HepG2 (cell line): ENCODE measurements around the gene TOM1L1. TPM values are rescaled to one million over a fixed set of nuclear protein-coding genes. Genes with fewer than 3 reads are reported as not detected.

Experiments
- ARID2 ChIP-seq: sonication (generic); formaldehyde crosslinking; IDR thresholded peaks from 2 replicates; pipeline ENCODE4 v1.8.1; 2022; ENCODE audit warnings: mild to moderate bottlenecking, missing genetic modification reagents, borderline replicate concordance
- BCL6 ChIP-seq: IDR thresholded peaks from 2 replicates; pipeline ENCODE4 v1.6.1; 2016; ENCODE audit warnings: missing genetic modification reagents, missing compliant biosample characterization
- ERF ChIP-seq: IDR thresholded peaks from 2 replicates; pipeline ENCODE4 v1.6.1; 2018; ENCODE audit warnings: missing biosample characterization, missing genetic modification reagents
- FOSL2 ChIP-seq: sonication (generic); formaldehyde crosslinking; IDR thresholded peaks from 2 replicates; pipeline ENCODE4 v1.4.0; 2020; ENCODE audit warnings: missing genetic modification reagents
- FOXC1 ChIP-seq: sonication (generic); formaldehyde crosslinking; IDR thresholded peaks from 2 replicates; pipeline ENCODE4 v1.8.0; 2022; ENCODE audit warnings: mild to moderate bottlenecking, missing genetic modification reagents, borderline replicate concordance
- FOXO1 ChIP-seq: sonication (generic); formaldehyde crosslinking; IDR thresholded peaks from 2 replicates; pipeline ENCODE4 v1.4.0; 2020; ENCODE audit warnings: missing genetic modification reagents
- MXI1 ChIP-seq: IDR thresholded peaks from 3 replicates; pipeline ENCODE4 v1.6.1; 2012; ENCODE audit warnings: low read depth, low read length, inconsistent platforms, borderline replicate concordance
- NFRKB ChIP-seq: fragments of 450-650 bp; IDR thresholded peaks from 2 replicates; pipeline ENCODE4 v1.6.1; 2017
- SAP130 ChIP-seq: IDR thresholded peaks from 2 replicates; pipeline ENCODE4 v1.6.1; 2016; ENCODE audit warnings: low read depth
- SOX5 ChIP-seq: IDR thresholded peaks from 2 replicates; pipeline ENCODE4 v1.6.1; 2016; ENCODE audit warnings: borderline replicate concordance
- ZMYM3 ChIP-seq: sonication (generic); formaldehyde crosslinking; IDR thresholded peaks from 2 replicates; pipeline ENCODE4 v1.5.1; 2020; ENCODE audit warnings: mild to moderate bottlenecking, missing genetic modification reagents
- ZMYM4 ChIP-seq: sonication (generic); formaldehyde crosslinking; IDR thresholded peaks from 2 replicates; pipeline ENCODE4 v1.8.1; 2023; ENCODE audit warnings: mild to moderate bottlenecking, missing genetic modification reagents
- ZNF234 ChIP-seq: sonication (generic); formaldehyde crosslinking; conservative IDR thresholded peaks from 2 replicates; pipeline ENCODE4 v1.5.1; 2020; ENCODE audit warnings: mild to moderate bottlenecking, missing genetic modification reagents
- ZNF343 ChIP-seq: sonication (generic); formaldehyde crosslinking; IDR thresholded peaks from 2 replicates; pipeline ENCODE4 v1.4.0; 2020; ENCODE audit warnings: mild to moderate bottlenecking, missing genetic modification reagents
- ZNF496 ChIP-seq: sonication (generic); formaldehyde crosslinking; IDR thresholded peaks from 2 replicates; pipeline ENCODE4 v1.8.1; 2023; ENCODE audit warnings: mild to moderate bottlenecking, moderate library complexity, missing genetic modification reagents; ENCODE audit not compliant: insufficient replicate concordance
- ZNF589 ChIP-seq: sonication (generic); formaldehyde crosslinking; conservative IDR thresholded peaks from 2 replicates; pipeline ENCODE4 v1.8.0; 2022; ENCODE audit warnings: mild to moderate bottlenecking, moderate library complexity, missing genetic modification reagents
- ZNF781 ChIP-seq: sonication (generic); formaldehyde crosslinking; IDR thresholded peaks from 2 replicates; pipeline ENCODE4 v1.5.1; 2020; ENCODE audit warnings: borderline replicate concordance, mild to moderate bottlenecking, missing genetic modification reagents; ENCODE audit errors: not compliant biosample characterization
- ZSCAN12 ChIP-seq: sonication (generic); formaldehyde crosslinking; IDR thresholded peaks from 2 replicates; pipeline ENCODE4 v1.9.0; 2021; ENCODE audit warnings: mild to moderate bottlenecking, missing genetic modification reagents
- polyA plus RNA-seq, 8 experiments: library from polyadenylated mRNA; depleted of rRNA in 3 of 8; stranded (reverse) in 7 of 8; unstranded in 1 of 8; fragments of >200 nt; fragmentation: Illumina TruSeq in 4 of 8; extraction: Trizol in 4 of 8; gene quantifications; 2 replicates each; pipeline versions ENCODE4 v1.2.1 to v1.2.3, GENCODE V29; 2011 to 2016; ENCODE audit warnings: low read depth in 4 of 8, missing spikeins in 1 of 8, mixed read lengths in 1 of 8; ENCODE audit not compliant: insufficient read depth in 1 of 8
- total RNA-seq, 5 experiments: library from RNA; depleted of rRNA; stranded (reverse); fragments of >200 nt; fragmentation: Illumina TruSeq; extraction: Trizol; gene quantifications; 2 replicates each; pipeline ENCODE4 v1.2.3, GENCODE V29; 2016; ENCODE audit warnings: low read depth in 1 of 5
- TF ChIP-seq, protein P1 (sequence below), 2 experiments: sonication (generic) in 1 of 2; formaldehyde crosslinking in 1 of 2; IDR thresholded peaks; 2 replicates each; pipeline versions ENCODE4 v1.4.0 to v1.6.1; 2018 to 2020; ENCODE audit warnings: missing genetic modification reagents in 2 of 2, borderline replicate concordance in 1 of 2, low read depth in 1 of 2, mild to moderate bottlenecking in 1 of 2, missing biosample characterization in 1 of 2
- TF ChIP-seq, protein P2 (sequence below): sonication (generic); formaldehyde crosslinking; IDR thresholded peaks from 2 replicates; pipeline ENCODE4 v1.4.0; 2020; ENCODE audit warnings: mild to moderate bottlenecking, missing genetic modification reagents
- TF ChIP-seq, protein P3 (sequence below): sonication (generic); formaldehyde crosslinking; IDR thresholded peaks from 2 replicates; pipeline ENCODE4 v1.5.0; 2020; ENCODE audit warnings: missing genetic modification reagents
- TF ChIP-seq, protein P4 (sequence below): sonication (generic); formaldehyde crosslinking; IDR thresholded peaks from 2 replicates; pipeline ENCODE4 v1.5.0; 2020; ENCODE audit warnings: mild to moderate bottlenecking, missing genetic modification reagents
- TF ChIP-seq, protein P5 (sequence below): sonication (generic); formaldehyde crosslinking; IDR thresholded peaks from 2 replicates; pipeline ENCODE4 v1.4.0; 2020; ENCODE audit warnings: missing genetic modification reagents

The TOM1L1 gene
- total and polyA plus RNA-seq, 2 of the 13 experiments (the other 11 are each of a cell fraction or from before 2014, with no cell fraction given): 45.3 to 51.3 TPM

DNA sequence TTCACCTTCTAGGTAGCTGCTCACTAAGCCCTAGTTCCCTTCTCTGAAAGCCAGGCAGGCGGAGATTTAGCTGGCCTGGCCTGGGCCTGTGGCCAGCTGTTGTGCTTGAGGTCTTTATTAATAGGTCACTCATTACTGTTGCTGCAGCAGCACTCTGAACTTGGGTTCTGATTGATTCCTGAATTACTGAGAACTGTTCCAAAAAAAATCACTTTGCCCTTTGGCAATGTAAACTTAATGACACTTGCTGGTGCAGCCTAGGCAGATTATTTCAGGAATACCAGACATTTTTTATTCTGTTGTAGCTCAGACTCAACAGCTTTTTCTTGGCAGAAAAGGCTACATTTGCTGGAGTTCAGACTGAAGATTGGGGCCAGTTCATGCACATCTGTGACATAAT is 2.7 kb downstream of the TOM1L1 start (continued):
- TF ChIP-seq, protein P1, sequence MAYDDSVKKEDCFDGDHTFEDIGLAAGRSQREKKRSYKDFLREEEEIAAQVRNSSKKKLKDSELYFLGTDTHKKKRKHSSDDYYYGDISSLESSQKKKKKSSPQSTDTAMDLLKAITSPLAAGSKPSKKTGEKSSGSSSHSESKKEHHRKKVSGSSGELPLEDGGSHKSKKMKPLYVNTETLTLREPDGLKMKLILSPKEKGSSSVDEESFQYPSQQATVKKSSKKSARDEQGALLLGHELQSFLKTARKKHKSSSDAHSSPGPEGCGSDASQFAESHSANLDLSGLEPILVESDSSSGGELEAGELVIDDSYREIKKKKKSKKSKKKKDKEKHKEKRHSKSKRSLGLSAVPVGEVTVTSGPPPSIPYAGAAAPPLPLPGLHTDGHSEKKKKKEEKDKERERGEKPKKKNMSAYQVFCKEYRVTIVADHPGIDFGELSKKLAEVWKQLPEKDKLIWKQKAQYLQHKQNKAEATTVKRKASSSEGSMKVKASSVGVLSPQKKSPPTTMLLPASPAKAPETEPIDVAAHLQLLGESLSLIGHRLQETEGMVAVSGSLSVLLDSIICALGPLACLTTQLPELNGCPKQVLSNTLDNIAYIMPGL (CRISPR knock-in tag; IDR thresholded peaks at IDR 0.05; ENCODE audit: borderline replicate concordance in 1 of 2, low read depth in 1 of 2): 0 out of 4 replicates have a peak, but pooled peaks of 1 of the 2 experiments have one; percentile 7
- TF ChIP-seq ZSCAN12 (CRISPR knock-in tag): no peak
- TF ChIP-seq ZNF589 (CRISPR knock-in tag): no peak
- no peak for TF ChIP-seq ZNF234
- peak; percentile 88 for TF ChIP-seq BCL6 (CRISPR knock-in tag)
- no peak for TF ChIP-seq ZMYM3
- TF ChIP-seq, protein P2, sequence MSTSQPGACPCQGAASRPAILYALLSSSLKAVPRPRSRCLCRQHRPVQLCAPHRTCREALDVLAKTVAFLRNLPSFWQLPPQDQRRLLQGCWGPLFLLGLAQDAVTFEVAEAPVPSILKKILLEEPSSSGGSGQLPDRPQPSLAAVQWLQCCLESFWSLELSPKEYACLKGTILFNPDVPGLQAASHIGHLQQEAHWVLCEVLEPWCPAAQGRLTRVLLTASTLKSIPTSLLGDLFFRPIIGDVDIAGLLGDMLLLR: no peak
- no peak for TF ChIP-seq ARID2
- no peak for TF ChIP-seq ZNF496
- TF ChIP-seq, protein P3, sequence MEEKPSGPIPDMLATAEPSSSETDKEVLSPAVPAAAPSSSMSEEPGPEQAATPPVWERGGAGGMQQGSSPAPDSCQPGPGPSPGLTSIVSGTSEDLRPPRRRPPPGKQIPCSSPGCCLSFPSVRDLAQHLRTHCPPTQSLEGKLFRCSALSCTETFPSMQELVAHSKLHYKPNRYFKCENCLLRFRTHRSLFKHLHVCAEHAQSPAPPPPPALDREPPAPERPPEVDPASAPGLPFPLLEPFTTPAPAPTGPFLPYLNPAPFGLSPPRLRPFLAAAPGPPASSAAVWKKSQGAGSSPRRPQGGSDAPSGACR: no peak
- peak; percentile 21; the same call in 1 of the 2 replicates for TF ChIP-seq FOSL2 (CRISPR knock-in tag)
- TF ChIP-seq FOXO1 (CRISPR knock-in tag): no peak
- no peak for TF ChIP-seq MXI1
- TF ChIP-seq ZNF781 (CRISPR knock-in tag): no peak
- TF ChIP-seq ERF: peak; percentile 57; the same call in 1 of the 2 replicates
- TF ChIP-seq ZNF343 (CRISPR knock-in tag): no peak
- TF ChIP-seq NFRKB: no peak
- TF ChIP-seq, protein P4, sequence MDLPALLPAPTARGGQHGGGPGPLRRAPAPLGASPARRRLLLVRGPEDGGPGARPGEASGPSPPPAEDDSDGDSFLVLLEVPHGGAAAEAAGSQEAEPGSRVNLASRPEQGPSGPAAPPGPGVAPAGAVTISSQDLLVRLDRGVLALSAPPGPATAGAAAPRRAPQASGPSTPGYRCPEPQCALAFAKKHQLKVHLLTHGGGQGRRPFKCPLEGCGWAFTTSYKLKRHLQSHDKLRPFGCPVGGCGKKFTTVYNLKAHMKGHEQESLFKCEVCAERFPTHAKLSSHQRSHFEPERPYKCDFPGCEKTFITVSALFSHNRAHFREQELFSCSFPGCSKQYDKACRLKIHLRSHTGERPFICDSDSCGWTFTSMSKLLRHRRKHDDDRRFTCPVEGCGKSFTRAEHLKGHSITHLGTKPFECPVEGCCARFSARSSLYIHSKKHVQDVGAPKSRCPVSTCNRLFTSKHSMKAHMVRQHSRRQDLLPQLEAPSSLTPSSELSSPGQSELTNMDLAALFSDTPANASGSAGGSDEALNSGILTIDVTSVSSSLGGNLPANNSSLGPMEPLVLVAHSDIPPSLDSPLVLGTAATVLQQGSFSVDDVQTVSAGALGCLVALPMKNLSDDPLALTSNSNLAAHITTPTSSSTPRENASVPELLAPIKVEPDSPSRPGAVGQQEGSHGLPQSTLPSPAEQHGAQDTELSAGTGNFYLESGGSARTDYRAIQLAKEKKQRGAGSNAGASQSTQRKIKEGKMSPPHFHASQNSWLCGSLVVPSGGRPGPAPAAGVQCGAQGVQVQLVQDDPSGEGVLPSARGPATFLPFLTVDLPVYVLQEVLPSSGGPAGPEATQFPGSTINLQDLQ (CRISPR knock-in tag): no peak
- TF ChIP-seq FOXC1 (CRISPR knock-in tag): no peak
- TF ChIP-seq, protein P5, sequence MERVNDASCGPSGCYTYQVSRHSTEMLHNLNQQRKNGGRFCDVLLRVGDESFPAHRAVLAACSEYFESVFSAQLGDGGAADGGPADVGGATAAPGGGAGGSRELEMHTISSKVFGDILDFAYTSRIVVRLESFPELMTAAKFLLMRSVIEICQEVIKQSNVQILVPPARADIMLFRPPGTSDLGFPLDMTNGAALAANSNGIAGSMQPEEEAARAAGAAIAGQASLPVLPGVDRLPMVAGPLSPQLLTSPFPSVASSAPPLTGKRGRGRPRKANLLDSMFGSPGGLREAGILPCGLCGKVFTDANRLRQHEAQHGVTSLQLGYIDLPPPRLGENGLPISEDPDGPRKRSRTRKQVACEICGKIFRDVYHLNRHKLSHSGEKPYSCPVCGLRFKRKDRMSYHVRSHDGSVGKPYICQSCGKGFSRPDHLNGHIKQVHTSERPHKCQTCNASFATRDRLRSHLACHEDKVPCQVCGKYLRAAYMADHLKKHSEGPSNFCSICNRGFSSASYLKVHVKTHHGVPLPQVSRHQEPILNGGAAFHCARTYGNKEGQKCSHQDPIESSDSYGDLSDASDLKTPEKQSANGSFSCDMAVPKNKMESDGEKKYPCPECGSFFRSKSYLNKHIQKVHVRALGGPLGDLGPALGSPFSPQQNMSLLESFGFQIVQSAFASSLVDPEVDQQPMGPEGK: no peak
- TF ChIP-seq SOX5 (CRISPR knock-in tag): peak; percentile 66
- TF ChIP-seq ZMYM4 (CRISPR knock-in tag): no peak
- peak; percentile 70 for TF ChIP-seq SAP130
